ENCODE data around the gene MPRIP.
"Not testable (repeated sequence)": the region's sequence is repeated elsewhere in the genome, so short reads cannot be mapped to it uniquely, and the experiment has no call there.

The MPRIP gene

DNA sequence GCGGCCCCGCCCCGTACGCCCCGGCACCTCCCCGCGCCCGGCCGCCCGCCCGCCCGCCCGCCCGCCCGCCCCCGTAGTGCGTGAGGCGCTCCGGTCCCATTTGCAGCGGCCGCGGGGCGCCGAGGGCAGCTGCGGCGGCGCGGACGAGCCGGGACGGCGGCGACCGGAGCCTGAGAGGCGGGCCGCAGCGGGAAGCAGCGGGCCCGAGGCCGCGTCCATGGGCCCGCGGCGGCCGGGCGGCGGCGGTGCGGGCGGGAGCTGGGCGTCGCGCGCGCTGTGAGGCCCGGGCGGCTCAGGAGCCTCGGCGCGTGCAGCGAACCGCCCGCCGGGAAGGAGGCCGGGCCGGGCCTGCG is at the start of gene MPRIP:
Gene MPRIP, plus strand, starts transcription at position 74 of the 353 bp plus-strand sequence. CDS start 392 bp downstream, outside the sequence.
- in situ Hi-C loops (cut with MboI; ENCODE audit: low pct_unique_long_range_greater_than_20kb, low sequenced_read_pairs, unreplicated experiment) = no loop called here
- TF ChIP-seq, protein P1, sequence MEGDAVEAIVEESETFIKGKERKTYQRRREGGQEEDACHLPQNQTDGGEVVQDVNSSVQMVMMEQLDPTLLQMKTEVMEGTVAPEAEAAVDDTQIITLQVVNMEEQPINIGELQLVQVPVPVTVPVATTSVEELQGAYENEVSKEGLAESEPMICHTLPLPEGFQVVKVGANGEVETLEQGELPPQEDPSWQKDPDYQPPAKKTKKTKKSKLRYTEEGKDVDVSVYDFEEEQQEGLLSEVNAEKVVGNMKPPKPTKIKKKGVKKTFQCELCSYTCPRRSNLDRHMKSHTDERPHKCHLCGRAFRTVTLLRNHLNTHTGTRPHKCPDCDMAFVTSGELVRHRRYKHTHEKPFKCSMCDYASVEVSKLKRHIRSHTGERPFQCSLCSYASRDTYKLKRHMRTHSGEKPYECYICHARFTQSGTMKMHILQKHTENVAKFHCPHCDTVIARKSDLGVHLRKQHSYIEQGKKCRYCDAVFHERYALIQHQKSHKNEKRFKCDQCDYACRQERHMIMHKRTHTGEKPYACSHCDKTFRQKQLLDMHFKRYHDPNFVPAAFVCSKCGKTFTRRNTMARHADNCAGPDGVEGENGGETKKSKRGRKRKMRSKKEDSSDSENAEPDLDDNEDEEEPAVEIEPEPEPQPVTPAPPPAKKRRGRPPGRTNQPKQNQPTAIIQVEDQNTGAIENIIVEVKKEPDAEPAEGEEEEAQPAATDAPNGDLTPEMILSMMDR (IDR thresholded peaks at IDR 0.05; ENCODE audit: extremely low read depth, insufficient read depth, missing control alignments) = no peak
- no peak for DNase-seq (ENCODE audit: low spot score)

- TF ChIP-seq, protein P1 (IDR thresholded peaks at IDR 0.05; ENCODE audit: extremely low read depth, insufficient read depth, missing control alignments) = no peak
- DNase-seq (ENCODE audit: low spot score) = no peak
- in situ Hi-C loops (cut with MboI; ENCODE audit: low pct_unique_long_range_greater_than_20kb, low sequenced_read_pairs, unreplicated experiment) = no loop called here
Observed at GRCh38 chr17:16994631-16995030, 47.6 kb upstream of the MPRIP start.

DNA sequence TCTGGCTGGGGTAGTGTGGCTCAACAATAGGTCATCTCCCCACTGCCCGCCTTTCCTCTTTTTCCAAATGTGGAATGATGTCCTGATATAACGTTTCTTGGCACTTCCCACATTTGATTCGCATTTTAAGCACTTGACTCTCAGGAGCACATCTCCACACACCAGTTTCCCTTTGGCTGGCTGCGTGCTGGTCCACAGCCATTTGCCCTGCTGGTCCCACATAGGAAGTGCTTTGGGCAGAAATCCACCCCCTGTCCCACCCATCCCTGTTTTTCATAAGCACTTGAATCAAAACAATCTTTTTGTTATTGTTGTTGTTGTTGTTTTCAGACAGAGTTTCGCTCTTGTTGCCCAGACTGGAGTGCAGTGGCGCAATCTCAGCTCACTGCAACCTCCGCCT is 46.3 kb upstream of the MPRIP start:
- in situ Hi-C loops (cut with MboI; ENCODE audit: low pct_unique_long_range_greater_than_20kb, low sequenced_read_pairs, unreplicated experiment) = no loop called here
- DNase-seq (ENCODE audit: low spot score) = no peak
- TF ChIP-seq, protein P1 (IDR thresholded peaks at IDR 0.05; ENCODE audit: extremely low read depth, insufficient read depth, missing control alignments) = no peak

GRCh38 chr17:16996726-16997125 is 45.5 kb upstream of the MPRIP start:
- in situ Hi-C loops (cut with MboI; ENCODE audit: low pct_unique_long_range_greater_than_20kb, low sequenced_read_pairs, unreplicated experiment); DNase-seq (ENCODE audit: low spot score): not testable (repeated sequence)

GRCh38 chr17:16997514-16998429 is 44.5 kb upstream of the MPRIP start:
- TF ChIP-seq, protein P1 (IDR thresholded peaks at IDR 0.05; ENCODE audit: extremely low read depth, insufficient read depth, missing control alignments) = no peak
- no peak for DNase-seq (ENCODE audit: low spot score)
- in situ Hi-C loops (cut with MboI; ENCODE audit: low pct_unique_long_range_greater_than_20kb, low sequenced_read_pairs, unreplicated experiment) = no loop called here

DNA sequence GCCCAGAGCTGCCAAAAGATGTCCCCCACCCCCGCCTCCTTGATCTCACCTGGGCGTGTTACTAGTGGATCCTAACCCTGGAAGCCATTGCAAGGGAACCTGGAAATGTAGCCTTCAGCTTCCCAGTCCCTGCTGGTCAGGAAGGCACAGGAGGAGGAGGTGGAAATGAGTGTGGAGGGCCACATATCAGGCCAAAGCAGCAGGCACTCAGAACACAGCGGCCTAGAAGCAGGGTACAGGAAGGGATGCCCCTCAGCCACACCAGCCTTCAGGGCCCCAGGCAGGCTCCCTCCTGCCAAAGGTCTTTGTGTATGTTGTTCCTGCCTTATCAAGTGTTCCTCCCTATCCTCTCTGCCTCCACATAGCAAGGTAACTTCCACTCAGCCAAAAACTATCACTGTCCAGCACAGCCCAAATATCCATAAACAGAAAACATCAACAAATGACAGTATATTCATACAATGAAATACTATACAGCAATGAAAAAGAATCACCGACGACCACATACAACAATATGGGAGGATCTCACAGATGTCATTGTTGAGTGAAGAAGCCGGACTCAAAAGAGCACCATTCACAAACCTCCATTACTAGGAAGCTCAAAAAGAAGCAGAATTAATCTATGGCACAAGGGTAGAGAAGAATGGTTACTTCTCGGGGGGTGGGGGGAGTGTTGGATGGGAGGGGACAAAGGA is 42.2 kb upstream of the MPRIP start:
- in situ Hi-C loops (cut with MboI; ENCODE audit: low pct_unique_long_range_greater_than_20kb, low sequenced_read_pairs, unreplicated experiment) = loop anchor here (25.0 kb wide), 1 partner anchor 312 kb away; the partner anchor contains the start of gene NT5M

More for the DNA sequence above, 42.2 kb upstream of the MPRIP start:
- no peak for DNase-seq (ENCODE audit: low spot score)
- TF ChIP-seq, protein P1 (IDR thresholded peaks at IDR 0.05; ENCODE audit: extremely low read depth, insufficient read depth, missing control alignments) = no peak
